Lung (tissue), 12 donors: ENCODE data around the gene SRCAP. TPM values are rescaled to one million over a fixed set of nuclear protein-coding genes. Genes with fewer than 3 reads are reported as not detected.

Source experiments
- ATAC-seq: fragments of 200-7000 bp; cut with Tn5 transposase; one replicate; pipeline ENCODE4 v1.9.1; 2020; ENCODE audit warnings: moderate number of reproducible peaks; ENCODE audit not compliant: insufficient read depth, low FRiP score
- DNase-seq, 3 donors: peaks; one replicate each; pipeline ENCODE4 v3.0.0-alpha.2; 2013 to 2017
- H3K27ac ChIP-seq, 2 donors: one replicate each; pipeline ENCODE4 v1.5.1; 2013; ENCODE audit warnings: mild to moderate bottlenecking in 2 of 2, moderate library complexity in 2 of 2, control low read depth in 1 of 2, inconsistent platforms in 1 of 2, low read depth in 1 of 2, low read length in 1 of 2
- H3K27me3 ChIP-seq, 3 donors: one replicate each; pipeline ENCODE4 v1.5.1; 2013; ENCODE audit warnings: low read length in 2 of 3; ENCODE audit not compliant: control insufficient read depth in 3 of 3, insufficient read depth in 3 of 3
- H3K36me3 ChIP-seq, 4 donors: one replicate each; pipeline ENCODE4 v1.5.1; 2013; ENCODE audit warnings: low read length in 4 of 4, mild to moderate bottlenecking in 1 of 4, moderate library complexity in 1 of 4; ENCODE audit not compliant: control insufficient read depth in 4 of 4, insufficient read depth in 4 of 4
- H3K4me1 ChIP-seq, 5 donors: one replicate each; pipeline ENCODE4 v1.5.1; 2013; ENCODE audit warnings: low read length in 5 of 5, mild to moderate bottlenecking in 2 of 5, moderate library complexity in 1 of 5; ENCODE audit not compliant: control insufficient read depth in 5 of 5, insufficient read depth in 5 of 5
- H3K4me3 ChIP-seq: one replicate; pipeline ENCODE4 v1.5.1; 2013; ENCODE audit warnings: mild to moderate bottlenecking, control low read depth, moderate library complexity
- H3K9ac ChIP-seq, 2 donors: one replicate each; pipeline ENCODE4 v1.5.1; 2013; ENCODE audit warnings: low read length in 2 of 2, control low read depth in 1 of 2; ENCODE audit not compliant: insufficient read depth in 1 of 2
- H3K9me3 ChIP-seq, 4 donors: one replicate each; pipeline ENCODE4 v1.5.1; 2013; ENCODE audit warnings: low read length in 3 of 4, mild to moderate bottlenecking in 1 of 4, moderate library complexity in 1 of 4; ENCODE audit not compliant: control insufficient read depth in 4 of 4, insufficient read depth in 3 of 4
- WGBS, 2 donors: extraction: QIAGEN DNeasy Blood & Tissue Kit; methylation state at CpG; one replicate each; pipeline ENCODE4 v1.1.7; 2013; 5-methylcytosine and 5-hydroxymethylcytosine counted together
- polyA plus RNA-seq, 2 donors: library from polyadenylated mRNA; stranded (reverse); fragments of 200-250 nt; gene quantifications; one replicate each; pipeline ENCODE4 v1.2.1, GENCODE V29; 2013
- total RNA-seq, 2 donors: library from RNA; depleted of rRNA in 1 of 2; stranded (reverse); fragments of >200 nt in 1 of 2; gene quantifications; one replicate each; pipeline ENCODE4 v1.2.1, GENCODE V29; 2014 to 2021
- TF ChIP-seq, protein P1 (sequence below): IDR thresholded peaks from 2 replicates; pipeline ENCODE4 v1.5.1; 2012; ENCODE audit warnings: mild to moderate bottlenecking; ENCODE audit errors: control extremely low read depth, extremely low read depth
- donor health status: control.
- donor health status: control.
- donor health status: Bipolar disorder and iron deficiency.
- donor health status: healthy.
- donor health status: DM: yes; HTN: yes; CAD: no.

The SRCAP gene
- total and polyA plus RNA-seq, 4 donors, result 13.4 to 61.0 (median 31.3) TPM

DNA sequence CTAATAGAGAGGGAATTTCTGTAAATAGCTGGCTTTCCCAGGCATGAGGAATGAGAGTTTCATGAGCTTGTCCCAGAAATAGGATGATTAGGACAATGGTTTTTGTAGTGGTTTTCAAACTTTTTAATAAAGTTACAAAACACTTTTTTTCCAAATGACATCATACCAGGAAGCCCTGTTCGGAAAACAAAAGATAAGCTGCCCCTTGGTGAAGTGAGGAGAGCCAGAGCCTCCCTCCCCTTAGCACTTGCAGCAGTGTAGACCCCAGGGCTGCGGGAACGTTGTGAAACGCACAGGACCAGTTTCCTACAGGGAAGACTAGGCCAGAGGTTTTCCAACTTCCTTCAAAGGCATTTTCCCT lies 33.2 kb upstream of the SRCAP start:
- no peaks in the 10 kb centered on the region for H3K9me3 ChIP-seq
- TF ChIP-seq, protein P1, sequence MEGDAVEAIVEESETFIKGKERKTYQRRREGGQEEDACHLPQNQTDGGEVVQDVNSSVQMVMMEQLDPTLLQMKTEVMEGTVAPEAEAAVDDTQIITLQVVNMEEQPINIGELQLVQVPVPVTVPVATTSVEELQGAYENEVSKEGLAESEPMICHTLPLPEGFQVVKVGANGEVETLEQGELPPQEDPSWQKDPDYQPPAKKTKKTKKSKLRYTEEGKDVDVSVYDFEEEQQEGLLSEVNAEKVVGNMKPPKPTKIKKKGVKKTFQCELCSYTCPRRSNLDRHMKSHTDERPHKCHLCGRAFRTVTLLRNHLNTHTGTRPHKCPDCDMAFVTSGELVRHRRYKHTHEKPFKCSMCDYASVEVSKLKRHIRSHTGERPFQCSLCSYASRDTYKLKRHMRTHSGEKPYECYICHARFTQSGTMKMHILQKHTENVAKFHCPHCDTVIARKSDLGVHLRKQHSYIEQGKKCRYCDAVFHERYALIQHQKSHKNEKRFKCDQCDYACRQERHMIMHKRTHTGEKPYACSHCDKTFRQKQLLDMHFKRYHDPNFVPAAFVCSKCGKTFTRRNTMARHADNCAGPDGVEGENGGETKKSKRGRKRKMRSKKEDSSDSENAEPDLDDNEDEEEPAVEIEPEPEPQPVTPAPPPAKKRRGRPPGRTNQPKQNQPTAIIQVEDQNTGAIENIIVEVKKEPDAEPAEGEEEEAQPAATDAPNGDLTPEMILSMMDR, result no peak
- no peaks in the 10 kb centered on the region for H3K27me3 ChIP-seq
- H3K36me3 ChIP-seq, result peaks cover 21 to 90% (median 45%) of the 10 kb centered on the region in 4 donors
- WGBS, 2 donors, result 80 to 84% methylated on average over 4 of the region's 4 CpGs
- peaks cover 3 to 9% (median 5%) of the 10 kb centered on the region in 5 donors for H3K4me1 ChIP-seq
- H3K9ac ChIP-seq, result no peak overlapping the region
- no peak overlapping the region for H3K4me3 ChIP-seq
- DNase-seq, result no peak
- no peak overlapping the region for H3K27ac ChIP-seq
- ATAC-seq, result no peak

DNA sequence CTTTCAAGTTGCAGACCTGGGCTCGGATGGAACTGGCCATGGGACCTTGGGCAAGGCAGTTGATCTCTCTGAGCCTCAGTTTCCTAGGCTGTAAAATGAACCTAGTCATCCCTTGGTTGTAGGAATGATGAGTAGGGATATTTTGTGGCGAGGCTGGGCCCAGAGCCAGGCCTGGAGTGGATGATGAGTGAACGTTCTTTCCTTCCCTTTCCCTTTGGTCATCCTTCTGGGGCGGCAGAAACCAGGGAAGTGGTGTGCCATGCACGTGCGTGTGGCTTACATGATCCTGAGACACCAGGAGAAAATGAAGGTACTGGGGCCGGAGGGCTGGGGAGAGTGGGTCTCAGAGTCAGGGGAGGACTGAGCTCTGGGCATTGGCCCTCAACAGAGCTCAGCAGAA lies 32.3 kb upstream of the SRCAP start:
- no peaks in the 10 kb centered on the region for H3K27me3 ChIP-seq
- peaks cover 21 to 83% (median 38%) of the 10 kb centered on the region in 4 donors for H3K36me3 ChIP-seq
- DNase-seq (no peak), ATAC-seq (no peak)
- no peak overlapping the region for H3K27ac ChIP-seq
- peaks cover 0 to under 1% (median 0%) of the 10 kb centered on the region in 5 donors for H3K4me1 ChIP-seq
- TF ChIP-seq, protein P1, result no peak
- no peak overlapping the region for H3K4me3 ChIP-seq
- WGBS, 2 donors, result 79 to 81% methylated on average over 7 of the region's 7 CpGs
- H3K9me3 ChIP-seq, result no peaks in the 10 kb centered on the region
- no peak overlapping the region for H3K9ac ChIP-seq

DNA sequence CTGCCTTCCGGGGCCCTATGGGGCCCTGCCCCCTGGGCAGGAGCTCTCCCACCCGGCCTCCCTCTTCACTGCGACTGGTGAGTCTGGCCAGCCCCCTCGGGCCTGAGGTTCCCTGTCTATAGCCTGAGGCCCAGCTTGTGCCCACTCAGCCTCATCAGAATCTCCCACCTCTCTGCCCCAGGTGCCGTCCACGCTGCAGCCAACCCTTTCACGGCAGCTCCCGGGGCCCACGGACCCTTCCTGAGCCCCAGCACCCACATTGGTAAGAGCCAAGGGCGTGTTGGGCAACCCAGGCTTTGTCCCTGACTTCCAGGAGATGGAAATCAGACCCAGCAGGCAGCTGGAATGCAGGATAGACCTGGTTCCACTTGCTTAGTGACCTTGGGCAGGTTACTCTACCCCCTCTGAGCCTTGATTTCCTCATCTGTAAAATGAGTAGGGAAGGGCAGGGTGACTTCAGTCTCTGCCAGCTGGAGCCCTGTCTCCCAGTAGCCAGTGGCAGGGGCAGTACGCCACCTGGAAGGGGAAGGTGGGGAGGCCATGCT lies 31.5 kb upstream of the SRCAP start:
- no peaks in the 10 kb centered on the region for H3K27me3 ChIP-seq
- H3K4me1 ChIP-seq, result no peaks in the 10 kb centered on the region
- DNase-seq (no peak), ATAC-seq (no peak)
- peaks cover 21 to 77% (median 34%) of the 10 kb centered on the region in 4 donors for H3K36me3 ChIP-seq
- H3K9me3 ChIP-seq, result no peaks in the 10 kb centered on the region
- no peak overlapping the region for H3K9ac ChIP-seq
- 93 to 94% methylated on average over 11 of the region's 11 CpGs for WGBS, 2 donors
- H3K27ac ChIP-seq, result no peak overlapping the region
- TF ChIP-seq, protein P1, result no peak
- H3K4me3 ChIP-seq, result no peak overlapping the region

DNA sequence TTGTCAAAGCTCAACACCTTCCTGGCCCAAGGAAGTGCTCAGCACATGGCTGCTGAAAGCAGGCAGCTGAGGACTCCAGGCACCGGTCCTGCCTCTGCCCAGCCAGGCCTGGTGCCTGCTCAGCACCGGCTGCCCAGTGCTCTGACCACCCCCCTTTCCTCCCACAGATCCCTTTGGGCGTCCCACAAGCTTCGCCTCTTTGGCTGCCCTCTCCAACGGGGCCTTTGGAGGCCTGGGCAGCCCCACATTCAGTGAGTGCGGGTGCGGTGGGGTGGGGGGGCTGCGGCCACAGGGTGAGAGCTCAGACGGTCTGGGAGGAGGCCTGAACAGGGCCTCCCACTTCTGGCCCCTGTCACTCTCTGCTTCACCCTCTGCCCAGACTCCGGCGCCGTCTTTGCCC lies 30.6 kb upstream of the SRCAP start:
- WGBS, 2 donors, result 93 to 97% methylated on average over 12 of the region's 12 CpGs
- Histone ChIP-seq H3K36me3 (peaks cover 17 to 68% (median 26%) of the 10 kb centered on the region in 4 donors), H3K9ac (no peak overlapping the region), H3K4me3 (no peak overlapping the region), H3K27ac (no peak overlapping the region), H3K27me3 (no peaks in the 10 kb centered on the region), H3K4me1 (no peaks in the 10 kb centered on the region), H3K9me3 (no peaks in the 10 kb centered on the region)
- ATAC-seq, result no peak
- DNase-seq, result no peak
- TF ChIP-seq, protein P1, result no peak
